OCI-M2 (cell line): ENCODE measurements around the gene P2RX1.

ENCODE experiments used
- DNase-seq: peaks from one replicate; lab custom pipeline; 2025; ENCODE audit not compliant: unreplicated experiment; lab: John Stamatoyannopoulos, UW

The P2RX1 gene

DNA sequence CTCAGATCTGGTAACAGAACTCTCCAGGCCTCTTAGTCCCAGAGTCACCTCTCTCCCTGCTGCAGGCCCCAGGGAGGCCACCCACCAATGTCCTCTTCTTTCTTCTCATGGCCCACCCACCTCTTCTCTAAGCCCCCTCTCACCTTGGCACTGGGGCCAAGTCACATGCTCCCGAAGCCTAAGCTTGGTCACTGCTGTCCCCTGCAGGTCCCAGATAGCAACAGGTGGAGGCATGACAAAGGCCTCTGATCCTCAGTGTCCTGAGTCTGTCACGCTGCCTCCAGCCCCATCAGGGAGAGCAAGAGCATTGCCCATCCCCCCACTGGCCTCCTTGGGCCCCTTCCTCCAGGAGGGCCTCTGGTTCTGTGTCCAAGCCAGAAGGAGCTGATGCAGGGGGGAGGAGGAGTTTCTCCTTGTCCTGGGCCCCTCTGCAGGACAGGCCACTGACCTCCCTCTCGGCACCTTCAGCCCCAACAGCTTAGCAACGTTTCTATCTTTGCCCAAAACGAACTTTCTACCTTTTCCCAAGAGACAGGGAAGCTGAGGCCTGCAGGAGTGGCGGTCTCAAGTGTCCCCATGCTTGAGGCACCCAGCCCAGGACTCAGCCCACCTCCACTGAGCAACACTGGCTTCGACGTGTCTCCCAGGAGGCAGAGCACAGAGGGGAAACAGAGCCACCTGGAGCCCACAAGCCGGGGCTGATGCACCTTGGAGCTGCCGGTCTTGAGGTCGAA is 8.6 kb downstream of the P2RX1 start:
- DNase-seq, result no peak

DNA sequence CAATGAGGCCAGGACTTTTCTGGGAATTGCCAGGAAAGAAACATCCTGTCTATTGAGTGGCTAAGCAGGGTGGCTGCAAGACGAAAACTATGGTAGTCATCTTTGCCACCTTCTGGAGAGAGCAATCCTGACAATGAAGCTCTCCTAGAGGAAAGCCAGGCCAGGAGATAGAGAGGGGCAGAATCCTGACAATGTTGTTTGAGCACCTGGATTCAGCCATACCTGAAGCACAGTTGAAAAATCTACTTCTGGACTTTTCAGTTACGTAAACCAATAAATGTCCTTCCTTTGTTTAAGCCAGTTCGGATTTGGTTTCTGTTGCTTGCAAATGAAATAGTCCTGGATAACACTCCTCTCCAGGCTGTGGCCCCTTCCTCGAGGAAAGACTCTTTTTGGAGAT is 9.4 kb downstream of the P2RX1 start:
- DNase-seq, result no peak

DNA sequence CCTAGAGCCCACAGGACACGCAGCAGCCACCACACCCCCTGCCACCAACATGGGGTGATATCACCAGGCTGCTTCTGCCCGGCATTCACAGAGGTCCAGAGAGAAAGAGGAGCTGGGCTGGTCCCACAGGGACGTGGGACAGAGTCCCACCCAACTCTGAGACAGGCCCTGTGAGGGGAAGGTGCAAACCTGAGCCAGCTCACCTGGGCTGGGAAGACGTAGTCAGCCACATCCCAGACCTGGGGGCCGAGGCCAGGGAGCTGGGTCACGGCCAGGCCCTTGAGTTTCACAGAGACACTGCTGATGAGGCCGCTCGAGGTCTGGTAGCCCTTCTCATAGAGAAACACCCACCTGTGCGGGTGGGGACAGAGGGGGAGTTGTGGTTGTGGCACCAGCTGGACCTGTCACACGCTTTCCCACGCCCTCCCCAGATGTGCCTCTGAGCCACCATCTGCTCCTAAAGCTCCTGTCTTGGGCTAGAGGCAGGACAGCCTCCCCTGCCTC is 11.2 kb downstream of the P2RX1 start:
- no peak for DNase-seq

DNA sequence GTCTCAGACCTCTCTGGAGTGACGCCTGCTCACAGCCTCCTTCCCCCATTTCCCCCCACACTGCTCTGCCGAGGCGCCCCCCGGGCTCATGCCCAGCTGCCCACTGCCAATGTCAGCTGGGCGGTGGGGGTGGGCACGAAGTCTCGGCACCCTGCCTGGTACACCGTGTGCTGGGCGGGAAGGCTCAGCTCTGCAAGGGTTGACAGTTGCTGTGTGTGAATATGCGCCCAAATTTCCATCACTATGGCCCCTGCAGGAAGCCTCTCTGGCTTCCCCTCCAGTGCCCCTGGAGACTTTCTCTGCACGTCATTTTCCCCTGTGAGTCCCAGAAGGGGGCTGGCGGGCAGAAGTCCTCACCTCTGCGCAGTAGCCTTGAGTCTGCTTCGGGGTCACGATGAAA is 11.8 kb downstream of the P2RX1 start:
- no peak for DNase-seq

DNA sequence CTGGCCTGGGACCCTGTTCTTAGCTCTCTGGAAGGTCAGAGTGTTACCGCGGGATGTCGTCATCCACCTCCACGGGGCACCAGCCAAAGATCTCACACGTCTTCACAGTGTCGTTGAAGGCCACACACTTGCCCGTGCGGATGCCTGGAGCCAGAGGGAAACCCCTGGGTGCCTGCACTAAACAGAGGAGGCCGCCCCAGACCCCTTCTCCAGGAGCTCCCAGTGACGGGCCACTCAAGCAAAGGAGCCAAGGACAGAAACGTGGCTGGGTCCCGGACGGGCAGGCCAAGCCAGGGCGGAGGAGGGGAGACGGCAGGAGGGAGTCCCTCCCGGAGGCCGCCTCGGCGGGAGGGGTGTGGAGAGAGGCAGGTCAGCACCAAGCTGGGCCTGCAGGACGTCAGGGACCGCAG is 12.4 kb downstream of the P2RX1 start:
- DNase-seq, result no peak

DNA sequence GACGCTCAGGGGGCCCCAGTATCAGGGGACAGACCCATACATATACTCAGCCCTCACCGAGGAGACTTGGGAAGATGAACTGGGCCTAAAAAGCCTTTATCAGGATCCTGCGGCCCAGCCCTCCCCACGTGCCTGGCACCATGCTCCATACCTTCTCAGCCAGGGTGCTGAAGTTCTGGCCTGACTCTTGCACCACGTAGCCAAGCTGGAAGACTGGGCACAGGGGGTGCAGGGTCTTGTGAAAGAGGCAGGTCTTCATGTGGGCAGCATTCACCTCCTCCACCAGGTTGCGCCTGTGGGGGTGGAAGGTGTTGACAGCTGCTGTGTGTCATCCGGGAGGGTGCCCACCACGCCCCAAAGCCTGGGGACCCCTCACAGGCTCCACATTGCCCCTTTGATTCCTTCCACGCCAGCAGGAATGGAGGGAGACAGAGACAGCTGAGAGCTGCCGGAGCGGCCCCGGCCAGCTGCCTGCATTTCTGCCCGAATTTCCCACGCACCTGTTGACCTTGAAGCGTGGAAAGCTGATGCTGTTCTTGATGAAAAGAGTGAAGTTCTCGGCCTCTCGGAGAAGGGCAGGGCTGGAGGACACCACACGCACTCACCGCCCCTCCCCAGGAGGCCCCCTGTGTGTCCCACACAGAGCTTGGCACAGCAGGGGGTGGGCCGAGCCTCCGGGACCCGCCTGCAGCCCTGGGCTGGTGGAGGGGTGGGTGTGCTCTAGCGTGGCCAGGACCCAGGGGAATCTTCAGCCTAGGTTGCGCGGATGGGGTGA is 13.0 kb downstream of the P2RX1 start:
- DNase-seq, result no peak

DNA sequence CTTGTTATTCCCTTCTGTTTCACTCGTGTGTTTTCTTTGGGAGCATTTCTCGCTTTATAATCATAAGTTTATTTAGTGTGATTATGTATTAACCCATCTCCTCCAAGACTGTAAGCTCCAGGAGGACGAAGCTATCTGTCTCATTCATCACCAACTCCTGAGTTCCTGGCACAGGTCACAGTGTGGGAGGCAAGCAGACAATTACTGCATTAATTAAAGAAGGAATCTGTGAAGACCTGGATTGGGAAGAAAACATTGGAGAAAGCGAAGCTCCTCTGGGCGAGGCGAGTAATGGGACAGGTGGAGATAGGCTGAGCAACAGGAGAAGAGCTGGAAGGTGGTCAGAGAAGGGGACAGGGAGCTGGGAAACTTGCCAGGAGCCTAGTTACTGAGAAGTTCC is 15.6 kb downstream of the P2RX1 start:
- no peak for DNase-seq

DNA sequence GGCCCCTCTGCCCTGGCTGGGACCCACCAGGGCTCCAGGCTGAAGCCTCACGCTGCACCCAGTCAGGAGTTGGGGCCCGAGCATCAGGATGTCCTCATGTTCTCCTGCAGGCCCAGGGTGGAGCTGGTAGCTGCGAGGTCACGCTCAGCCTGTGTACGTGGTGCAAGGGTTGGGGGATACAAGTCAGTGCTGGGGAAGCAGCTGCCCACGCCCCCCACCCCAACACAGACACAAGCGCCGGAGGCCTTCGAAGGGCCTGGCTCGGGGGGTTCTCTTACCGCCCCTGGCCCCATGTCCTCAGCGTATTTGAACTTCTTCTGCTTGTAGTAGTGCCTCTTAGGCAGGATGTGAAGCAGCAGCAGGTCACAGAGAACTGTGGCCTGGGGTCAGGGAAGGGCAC is 18.5 kb downstream of the P2RX1 start:
- DNase-seq, result no peak

DNA sequence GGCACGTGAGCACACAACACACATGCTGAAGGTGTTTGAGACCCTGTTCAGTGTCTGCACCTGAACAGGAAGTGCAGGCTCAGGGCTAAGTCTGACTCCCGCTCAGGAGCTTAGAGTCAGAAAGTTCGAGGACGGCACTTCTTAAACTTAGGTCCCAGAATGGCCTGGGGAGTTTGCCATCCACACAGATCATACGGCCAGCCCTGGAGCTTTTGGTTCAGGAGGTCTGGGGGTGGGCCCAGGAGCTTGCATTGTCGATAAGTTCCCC is 19.4 kb downstream of the P2RX1 start:
- DNase-seq, result no peak

DNA sequence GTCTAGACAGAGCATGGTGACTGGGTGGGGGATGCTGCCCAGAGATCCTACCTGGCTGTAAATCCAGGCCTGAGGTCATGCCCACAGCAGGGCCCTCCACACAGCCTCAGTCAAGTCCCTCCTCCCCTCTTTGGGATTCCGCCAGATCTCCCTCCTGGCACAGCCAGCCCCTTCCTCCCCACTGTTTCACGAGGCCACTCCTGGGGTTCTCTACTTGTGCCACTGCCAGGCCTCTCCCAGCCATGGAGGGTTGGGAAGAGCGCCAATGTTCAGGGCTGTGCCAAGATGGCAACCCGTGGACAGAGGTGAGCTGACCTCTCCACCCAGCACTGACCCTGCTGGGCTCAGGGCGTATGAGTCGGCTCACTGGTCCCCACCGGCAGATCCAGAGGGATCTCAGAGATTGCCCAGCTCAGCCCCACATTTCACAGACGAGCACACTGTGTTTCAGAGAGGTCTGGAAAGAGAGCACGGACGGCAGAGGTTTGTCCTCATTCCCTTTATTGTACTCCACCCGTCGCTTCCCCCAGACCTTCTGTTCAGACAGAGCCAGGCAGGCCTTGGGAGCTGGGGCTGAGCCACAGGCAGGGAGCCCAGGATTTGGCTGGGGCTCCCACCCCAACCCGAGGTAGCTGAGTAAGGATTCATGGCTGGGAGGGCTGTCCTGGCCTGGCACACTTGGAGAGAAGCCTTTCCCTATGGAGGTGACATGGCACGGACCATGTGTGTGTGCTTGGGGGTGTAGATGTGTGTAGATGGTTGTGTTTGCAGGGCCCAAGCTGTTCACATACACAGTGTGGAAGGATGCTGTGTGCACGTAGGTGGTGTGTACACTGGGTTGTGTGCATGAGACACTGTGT is 19.9 kb downstream of the P2RX1 start:
- DNase-seq, result no peak

DNA sequence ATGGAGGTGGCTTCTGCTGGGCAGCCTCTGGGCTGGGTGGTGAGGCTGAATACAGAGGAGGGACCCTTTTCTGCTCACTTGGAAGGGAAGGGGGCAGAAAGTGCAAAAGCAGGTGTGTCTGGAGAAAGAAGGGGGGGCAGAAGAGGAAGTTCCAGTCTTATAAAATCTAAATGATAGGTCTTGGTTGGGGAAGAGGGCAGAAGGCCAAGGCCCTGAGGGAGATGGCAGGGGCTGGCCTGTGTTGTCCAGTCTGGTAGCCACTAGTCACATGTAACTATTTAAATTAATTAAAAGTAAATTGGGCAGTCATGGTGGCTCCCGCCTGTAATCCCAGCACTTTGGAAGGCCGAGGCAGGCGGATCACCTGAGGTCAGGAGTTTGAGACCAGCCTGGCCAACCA is 20.9 kb downstream of the P2RX1 start:
- DNase-seq, result no peak

DNA sequence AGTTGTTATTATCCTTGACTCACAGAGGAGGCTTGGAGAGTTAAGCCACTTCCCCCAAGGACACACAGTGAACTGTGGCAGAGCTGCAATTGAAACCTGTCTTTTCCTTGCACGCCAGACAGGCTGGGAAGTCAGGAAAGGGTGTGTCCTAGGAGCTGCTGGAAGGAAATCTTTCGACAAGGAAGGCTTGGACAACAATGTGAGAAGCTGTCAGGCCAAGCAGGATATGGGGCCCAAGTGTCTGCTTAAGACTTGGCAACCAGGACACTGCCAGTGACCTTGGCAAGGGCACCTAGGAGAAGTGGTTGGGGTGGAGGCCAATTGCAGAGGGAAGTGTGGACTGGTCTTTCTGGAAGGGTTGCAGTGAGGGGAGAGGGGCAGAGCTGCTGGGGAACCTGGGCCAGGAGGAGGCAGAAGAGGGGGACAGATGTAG is 21.3 kb downstream of the P2RX1 start:
- DNase-seq, result no peak

DNA sequence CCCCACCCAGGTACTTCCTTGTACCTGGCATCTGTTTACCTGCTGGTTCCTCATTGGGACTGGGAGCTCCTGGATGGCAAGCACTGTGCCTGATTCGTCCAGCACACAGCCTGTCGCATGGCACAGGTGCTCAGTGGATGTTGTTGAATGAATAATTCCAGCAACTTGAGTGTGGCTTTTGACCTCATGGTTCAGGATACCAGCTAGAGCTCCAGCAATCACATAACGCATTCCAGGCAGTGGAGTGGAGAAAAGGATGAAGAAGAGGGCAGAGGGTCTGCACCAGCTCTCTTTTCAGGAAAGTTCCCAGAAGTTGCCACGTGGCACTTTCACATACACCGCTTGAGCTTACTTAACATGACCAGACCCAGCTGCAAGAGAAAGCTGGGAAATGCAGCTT is 22.1 kb downstream of the P2RX1 start:
- no peak for DNase-seq

DNA sequence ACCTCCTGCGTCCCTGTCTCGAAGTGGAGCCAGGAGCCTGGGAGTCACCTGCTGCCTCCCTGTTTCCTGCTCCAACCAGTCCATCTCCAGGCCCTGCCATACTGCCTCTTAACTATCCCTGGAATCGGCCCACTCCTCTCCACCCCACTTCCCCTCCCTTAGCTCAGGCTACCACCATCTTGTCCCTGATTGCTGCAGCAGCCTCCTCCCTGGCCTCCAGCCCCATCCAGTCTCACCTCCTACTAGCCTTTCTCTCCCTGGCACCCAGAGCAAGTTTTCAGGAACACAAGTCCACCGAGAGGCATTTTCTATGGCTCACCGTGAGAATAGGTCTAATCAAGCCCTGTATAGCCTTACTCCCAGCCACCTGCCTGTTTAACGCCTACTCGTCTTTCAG is 22.5 kb downstream of the P2RX1 start:
- DNase-seq, result no peak

DNA sequence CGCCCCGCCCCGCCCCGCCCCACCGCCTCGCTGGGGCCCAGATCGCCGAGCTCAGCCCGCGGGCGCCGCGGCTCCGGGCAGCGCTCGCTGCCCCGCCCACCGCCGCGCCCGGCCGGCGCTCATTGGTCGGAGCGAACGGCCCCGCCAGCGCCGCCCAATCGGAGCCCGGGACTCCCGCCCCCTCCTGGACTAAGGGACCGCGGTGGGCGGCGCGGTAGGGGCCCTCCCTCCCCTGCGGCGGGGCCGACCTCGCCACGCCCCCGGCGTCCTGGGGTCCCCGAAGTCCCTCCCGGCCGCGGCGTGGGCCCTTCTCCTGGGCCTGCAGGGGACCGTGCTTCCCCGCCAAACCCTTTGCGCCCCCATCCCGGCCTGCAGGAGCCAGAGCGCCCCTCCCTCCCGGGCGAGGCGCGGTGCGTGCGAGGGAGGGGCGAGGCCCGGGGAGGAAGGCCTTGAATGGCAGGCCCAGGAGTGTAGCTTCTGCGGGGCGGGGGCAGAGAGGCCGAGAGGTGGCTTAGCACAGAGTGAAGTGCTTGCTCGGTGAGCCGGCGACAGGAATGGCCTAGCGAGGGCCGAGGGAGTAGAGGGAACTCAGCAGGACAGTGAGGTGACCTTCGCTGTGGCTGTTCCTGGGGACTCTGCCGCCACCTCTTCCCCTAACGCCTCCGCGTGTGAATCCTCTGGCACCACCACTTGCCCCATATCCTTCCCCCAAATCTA is 23.1 kb downstream of the P2RX1 start, which contains the start of gene CAMKK1:
TSS of gene CAMKK1 (minus strand) at position 51 of the 717 bp plus-strand sequence. CDS start 7,366 bp downstream, outside the sequence.
- no peak for DNase-seq

DNA sequence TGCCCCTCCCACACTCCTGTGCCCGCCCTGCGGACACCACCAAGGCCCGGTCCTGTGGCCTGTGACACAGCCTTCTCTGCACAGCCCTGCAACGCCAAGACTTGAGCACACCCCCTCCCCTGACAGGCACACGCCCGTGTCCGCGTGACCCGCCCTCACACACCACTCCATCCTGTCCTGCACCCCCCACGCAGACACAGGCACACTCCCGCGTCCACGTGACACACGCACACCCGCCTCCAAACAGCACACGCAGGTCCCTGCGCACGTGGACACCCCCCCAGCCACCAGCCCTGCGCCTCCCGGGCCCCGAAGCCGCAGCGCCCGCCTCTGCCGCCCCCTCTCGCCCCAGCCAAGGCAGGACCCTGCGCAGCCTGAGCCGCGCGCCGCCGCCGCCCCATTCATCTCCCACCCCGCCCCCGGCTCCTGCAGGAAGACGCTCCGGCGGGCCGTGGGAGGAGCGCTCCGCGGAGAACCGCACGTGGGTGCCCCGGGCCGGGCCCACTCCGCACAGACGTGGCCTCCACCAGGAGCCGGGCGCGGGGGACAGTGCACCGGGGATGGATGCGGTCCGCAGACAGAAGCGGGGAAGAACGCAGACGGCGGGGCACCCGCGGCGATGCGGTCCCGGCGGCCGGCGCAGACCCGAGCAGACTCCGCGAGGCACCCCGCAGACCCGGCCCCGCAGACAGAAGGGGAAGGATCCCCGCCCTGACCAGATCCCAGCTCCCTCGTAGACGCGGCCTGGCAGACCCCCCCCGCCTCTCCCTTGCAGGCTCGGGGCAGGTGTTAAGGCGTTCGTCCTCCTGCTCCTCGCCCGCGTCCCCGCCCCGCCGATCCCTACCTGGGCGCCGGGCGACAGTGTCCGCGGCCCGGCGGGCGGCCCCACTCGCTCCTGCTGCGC is 23.9 kb downstream of the P2RX1 start:
- DNase-seq, result no peak

DNA sequence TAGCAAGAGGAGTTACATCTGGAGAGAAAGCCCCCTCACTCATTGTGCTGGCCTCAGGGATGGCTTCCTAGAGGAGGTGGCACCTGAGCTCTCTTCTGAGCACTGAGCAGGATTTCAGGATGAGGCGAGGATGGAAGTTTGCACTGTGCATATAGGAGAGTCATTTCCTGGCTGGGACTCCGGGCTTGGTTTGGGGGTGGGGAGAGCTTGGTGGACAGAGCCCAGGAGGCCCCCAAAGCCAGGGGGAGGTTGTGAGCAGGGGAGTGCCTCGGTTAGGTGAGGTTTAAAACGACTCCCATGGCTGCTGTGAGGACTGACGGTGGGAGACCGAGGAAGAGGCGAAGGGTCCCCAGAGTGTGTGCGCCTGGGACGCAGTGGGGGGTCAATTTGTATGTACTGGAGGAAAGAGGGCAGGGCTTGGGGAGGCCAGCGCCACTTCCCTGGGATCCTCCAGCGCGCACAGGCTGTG is 24.6 kb downstream of the P2RX1 start:
- DNase-seq, result no peak

DNA sequence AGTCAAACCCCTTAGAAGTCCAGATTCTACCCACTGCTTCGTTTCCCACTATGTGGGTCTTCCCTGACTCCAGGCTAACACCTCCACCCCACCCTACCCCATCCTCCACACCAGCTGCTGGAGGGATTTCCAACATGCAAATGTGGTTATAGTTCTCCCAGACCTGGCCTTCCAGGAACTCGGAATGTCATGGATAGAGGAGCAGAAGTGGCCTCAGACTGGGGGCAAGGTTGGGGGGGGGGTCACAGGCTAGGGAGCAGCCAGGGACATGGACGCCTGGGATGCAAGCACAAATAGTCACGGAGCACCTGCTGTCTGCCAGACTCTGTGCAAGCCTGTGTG is 25.4 kb downstream of the P2RX1 start:
- no peak for DNase-seq

DNA sequence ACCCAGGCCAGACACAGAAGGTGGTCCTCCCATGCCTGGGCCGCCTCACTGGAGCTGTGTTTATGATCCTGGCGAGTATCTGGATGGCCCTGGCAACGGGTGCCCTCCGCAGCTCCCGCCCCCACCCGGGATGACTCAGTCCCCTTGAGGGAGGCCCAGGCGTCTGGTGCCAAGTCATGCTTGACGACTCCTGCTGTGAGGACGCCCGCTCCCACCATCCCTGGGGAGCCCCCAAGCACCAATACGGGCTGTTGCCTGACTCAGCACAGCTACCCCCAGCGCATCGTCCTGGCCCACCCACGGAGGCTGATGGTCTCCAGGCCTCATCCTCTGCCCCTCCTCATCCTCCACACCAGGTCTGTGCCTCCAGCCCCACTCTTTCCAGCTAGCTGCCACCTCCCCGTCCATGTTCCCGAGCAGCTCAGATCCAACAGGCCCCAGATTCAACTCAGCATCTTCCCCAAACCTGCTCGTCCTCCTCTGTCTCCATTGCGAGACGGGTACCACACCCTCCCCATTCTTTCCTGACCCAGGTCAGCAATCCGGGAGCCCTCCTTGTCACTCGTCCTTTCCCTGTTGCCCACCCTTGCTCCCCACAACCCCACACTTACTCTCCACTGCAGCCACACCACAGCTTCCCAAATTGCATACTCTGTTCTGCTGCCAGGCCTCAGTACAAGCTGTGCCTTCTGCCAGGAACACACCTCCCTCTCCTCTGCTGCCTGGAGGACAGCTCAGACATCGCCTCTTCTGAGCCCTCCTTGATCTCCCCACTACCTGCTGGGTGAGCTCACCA is 26.0 kb downstream of the P2RX1 start:
- no peak for DNase-seq
